Dendritic cell treated with granulocyte-macrophage colony-stimulating factor and Interleukin-4, amounts not matched to agents 40 ng/mL and 50 ng/mL, for 4 days (primary cell): Measurements from ENCODE around the gene CCDC81.
"Not testable (repeated sequence)": the region's sequence is repeated elsewhere in the genome, so short reads cannot be mapped to it uniquely, and the experiment has no call there.

Source experiments
- H3K27ac Mint-ChIP-seq: one replicate; pipeline ENCODE4 v1.8.0; 2022; ENCODE audit warnings: mild to moderate bottlenecking, mixed read lengths
- H3K27me3 Mint-ChIP-seq: one replicate; pipeline ENCODE4 v1.8.0; 2022; ENCODE audit warnings: mild to moderate bottlenecking, mixed read lengths
- H3K36me3 Mint-ChIP-seq: one replicate; pipeline ENCODE4 v1.8.0; 2022; ENCODE audit warnings: low read depth, mixed read lengths
- H3K4me1 Mint-ChIP-seq: one replicate; pipeline ENCODE4 v1.8.0; 2022; ENCODE audit warnings: low read depth, mixed read lengths
- H3K4me3 Mint-ChIP-seq: one replicate; pipeline ENCODE4 v1.8.0; 2022; ENCODE audit warnings: mild to moderate bottlenecking, moderate library complexity, mixed read lengths
- H3K9me3 Mint-ChIP-seq: one replicate; pipeline ENCODE4 v1.8.0; 2022; ENCODE audit warnings: mixed read lengths
- intact Hi-C: fragments of 100-400 bp; cut with micrococcal nuclease; formaldehyde crosslinking; loops from one replicate; pipeline ENCODE4 v1.15.0; 2022

CCDC81 gene

DNA sequence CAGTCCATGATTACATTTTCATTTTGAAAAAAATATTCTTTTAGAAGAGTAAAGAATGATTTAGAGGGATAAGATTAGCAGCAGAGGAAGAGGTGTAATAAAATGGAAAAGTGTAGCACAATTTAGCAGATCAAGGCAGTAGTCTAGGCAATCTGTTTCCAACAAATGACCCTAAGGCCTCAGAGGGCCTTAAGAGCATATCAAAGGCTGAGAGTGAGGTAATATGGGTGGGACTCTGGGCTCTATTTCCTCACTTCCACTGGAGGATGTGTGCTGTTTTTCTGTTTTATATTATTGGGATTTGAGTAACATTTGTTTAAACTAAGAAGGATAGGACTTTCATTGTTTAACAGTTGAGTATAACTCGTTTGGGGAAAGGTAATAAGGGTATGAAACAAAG, 28.8 kb downstream of the CCDC81 start:
- Mint-ChIP-seq H3K36me3 (no peaks in the 10 kb centered on the region), H3K4me3 (no peak overlapping the region), H3K4me1 (no peaks in the 10 kb centered on the region), H3K27ac (no peak overlapping the region), H3K9me3 (no peaks in the 10 kb centered on the region), H3K27me3 (no peaks in the 10 kb centered on the region)
- intact Hi-C loops, result no loop called here

DNA sequence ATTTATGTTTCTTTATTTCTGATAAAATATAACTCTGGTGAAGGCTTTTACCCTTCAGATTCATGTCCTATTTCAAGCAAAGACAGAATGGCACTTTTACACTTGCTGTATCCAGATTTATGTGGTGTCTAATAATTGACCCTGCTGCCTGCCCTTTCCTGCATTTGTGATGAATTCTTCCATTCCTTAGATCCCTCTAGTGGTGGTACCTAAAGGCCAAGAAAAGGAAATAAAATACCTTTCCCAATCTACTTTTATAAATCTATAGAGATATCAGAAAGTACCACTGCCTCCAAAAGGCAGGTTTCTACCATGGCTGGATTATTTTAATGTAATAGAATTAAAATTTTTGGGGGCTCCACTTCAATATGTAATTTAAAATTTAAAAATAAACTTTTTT, 34.2 kb downstream of the CCDC81 start:
- H3K4me3 Mint-ChIP-seq, result no peak overlapping the region
- intact Hi-C loops, result no loop called here

DNA sequence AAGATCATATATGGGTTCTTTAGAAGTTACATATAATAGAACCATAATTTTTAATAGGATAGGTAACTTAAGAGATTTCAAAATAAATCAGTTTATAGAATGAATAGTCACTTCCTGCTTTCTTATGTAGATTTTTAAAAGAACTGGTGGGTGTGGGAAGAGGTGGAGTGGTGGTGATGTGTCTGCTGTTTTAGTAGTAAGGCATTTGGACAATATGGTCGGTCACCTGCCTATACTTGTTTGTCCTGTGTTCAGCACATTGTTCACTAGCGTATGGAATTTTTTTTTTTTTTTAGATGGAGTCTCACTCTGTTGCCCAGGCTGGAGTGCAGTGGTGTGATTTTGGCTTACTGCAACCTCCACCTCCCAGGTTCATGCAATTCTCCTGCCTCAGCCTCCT, 39.3 kb downstream of the CCDC81 start:
- Mint-ChIP-seq H3K27ac (no peak overlapping the region), H3K27me3 (no peaks in the 10 kb centered on the region), H3K4me3 (no peak overlapping the region), H3K36me3 (no peaks in the 10 kb centered on the region), H3K9me3 (no peaks in the 10 kb centered on the region), H3K4me1 (peaks cover 13% of the 10 kb centered on the region)
- intact Hi-C loops, result no loop called here

More for the DNA sequence above, 34.2 kb downstream of the CCDC81 start:
- Mint-ChIP-seq H3K36me3 (no peaks in the 10 kb centered on the region), H3K4me1 (no peaks in the 10 kb centered on the region), H3K9me3 (no peaks in the 10 kb centered on the region), H3K27ac (no peak overlapping the region), H3K27me3 (no peaks in the 10 kb centered on the region)

DNA sequence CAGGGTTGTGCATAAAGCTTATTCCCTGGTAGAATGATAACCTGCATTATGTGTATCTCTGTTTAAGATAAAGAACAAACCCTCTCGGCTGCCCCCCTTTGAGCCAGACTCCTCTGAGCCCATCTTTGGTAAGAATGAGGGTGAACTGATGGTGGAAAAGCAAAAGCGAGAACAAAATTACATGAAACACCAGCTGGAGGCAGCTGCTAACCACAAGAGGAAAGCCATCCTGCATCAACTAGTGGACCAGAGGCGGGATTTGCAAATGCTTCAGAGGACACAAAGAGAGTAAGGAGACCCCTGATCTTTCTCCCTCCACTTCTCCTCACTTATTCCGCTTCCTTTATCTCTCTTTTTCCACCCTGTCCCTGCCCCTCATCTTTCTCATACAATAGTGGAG, 40.3 kb downstream of the CCDC81 start:
- Mint-ChIP-seq H3K9me3 (no peaks in the 10 kb centered on the region), H3K4me3 (no peak overlapping the region), H3K36me3 (no peaks in the 10 kb centered on the region), H3K27me3 (no peaks in the 10 kb centered on the region), H3K27ac (no peak overlapping the region), H3K4me1 (peaks cover 13% of the 10 kb centered on the region)
- intact Hi-C loops, result no loop called here

DNA sequence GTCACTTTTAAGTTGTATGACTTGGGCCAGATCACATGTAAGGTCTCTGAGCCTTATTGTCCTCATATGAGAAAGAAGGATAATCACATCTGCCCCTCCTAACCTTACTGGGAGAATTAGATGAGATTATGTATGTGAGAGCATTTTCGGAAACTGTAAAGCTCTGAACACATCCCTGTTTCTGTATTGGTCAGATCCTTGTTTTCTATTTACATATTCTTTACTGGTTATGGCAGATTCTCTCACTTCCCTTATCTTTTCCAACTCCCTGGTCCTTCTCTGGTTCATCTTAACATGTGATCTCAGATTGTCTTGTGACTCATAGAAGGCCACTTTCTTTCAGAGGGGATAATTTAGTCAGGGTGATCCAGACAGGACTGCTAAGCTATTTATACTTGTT, 41.8 kb downstream of the CCDC81 start:
- no peaks in the 10 kb centered on the region for H3K27me3 Mint-ChIP-seq
- H3K27ac Mint-ChIP-seq, result peak overlapping the region; percentile 49
- no peaks in the 10 kb centered on the region for H3K9me3 Mint-ChIP-seq
- intact Hi-C loops, result no loop called here
- no peak overlapping the region for H3K4me3 Mint-ChIP-seq
- no peaks in the 10 kb centered on the region for H3K36me3 Mint-ChIP-seq
- H3K4me1 Mint-ChIP-seq, result peaks cover 13% of the 10 kb centered on the region

DNA sequence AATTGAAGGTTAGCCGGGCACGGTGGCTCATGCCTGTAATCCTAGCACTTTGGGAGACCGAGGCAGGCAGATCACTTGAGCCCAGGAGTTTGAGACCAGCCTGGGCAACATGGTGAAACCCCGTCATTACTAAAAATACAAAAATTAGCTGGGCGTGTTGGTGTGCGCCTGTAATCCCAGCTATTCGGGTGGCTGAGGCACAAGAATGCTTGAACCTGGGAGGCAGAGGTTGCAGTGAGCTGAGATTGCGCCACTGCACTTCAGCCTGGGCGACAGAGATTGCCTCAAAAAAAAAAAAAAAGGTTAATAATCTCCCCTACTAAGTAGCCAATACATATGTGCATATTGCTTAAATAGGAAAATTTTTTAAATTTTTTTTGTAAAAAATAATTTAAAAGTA, 42.3 kb downstream of the CCDC81 start:
- Mint-ChIP-seq H3K27ac (peak overlapping the region; percentile 49), H3K4me1 (peaks cover 18% of the 10 kb centered on the region)
- H3K4me3 Mint-ChIP-seq, intact Hi-C loops, H3K27me3 Mint-ChIP-seq, H3K36me3 Mint-ChIP-seq, H3K9me3 Mint-ChIP-seq: not testable (repeated sequence)

DNA sequence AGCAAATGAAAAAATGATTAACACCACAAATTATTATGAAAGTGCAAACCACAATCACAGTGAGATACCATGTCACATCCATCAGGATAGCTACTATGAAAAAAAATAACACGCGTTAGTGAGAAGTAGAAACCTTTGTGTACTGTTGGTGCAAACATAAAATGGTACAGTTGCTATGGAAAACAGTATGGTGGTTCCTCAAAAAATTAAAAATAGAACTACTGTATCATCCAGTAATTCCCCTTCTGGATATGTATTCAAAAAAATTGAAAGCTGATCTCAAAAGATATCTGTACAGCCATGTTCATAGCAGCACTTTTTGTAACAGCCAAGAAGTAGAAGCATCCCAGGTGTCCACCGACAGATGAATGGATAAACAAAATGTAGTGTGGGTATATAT, 43.4 kb downstream of the CCDC81 start:
- peak overlapping the region; percentile 26 for H3K27ac Mint-ChIP-seq
- intact Hi-C loops, result no loop called here
- no peaks in the 10 kb centered on the region for H3K27me3 Mint-ChIP-seq
- no peak overlapping the region for H3K4me3 Mint-ChIP-seq
- H3K4me1 Mint-ChIP-seq, result peaks cover 21% of the 10 kb centered on the region
- H3K36me3 Mint-ChIP-seq, result no peaks in the 10 kb centered on the region
- no peaks in the 10 kb centered on the region for H3K9me3 Mint-ChIP-seq

GRCh38 chr11:86418513-86418912, 43.8 kb downstream of the CCDC81 start:
- Mint-ChIP-seq H3K4me3 (no peak overlapping the region), H3K27ac (peak overlapping the region; percentile 26), H3K36me3 (no peaks in the 10 kb centered on the region), H3K4me1 (peaks cover 21% of the 10 kb centered on the region), H3K9me3 (no peaks in the 10 kb centered on the region), H3K27me3 (no peaks in the 10 kb centered on the region)
- intact Hi-C loops, result no loop called here

DNA sequence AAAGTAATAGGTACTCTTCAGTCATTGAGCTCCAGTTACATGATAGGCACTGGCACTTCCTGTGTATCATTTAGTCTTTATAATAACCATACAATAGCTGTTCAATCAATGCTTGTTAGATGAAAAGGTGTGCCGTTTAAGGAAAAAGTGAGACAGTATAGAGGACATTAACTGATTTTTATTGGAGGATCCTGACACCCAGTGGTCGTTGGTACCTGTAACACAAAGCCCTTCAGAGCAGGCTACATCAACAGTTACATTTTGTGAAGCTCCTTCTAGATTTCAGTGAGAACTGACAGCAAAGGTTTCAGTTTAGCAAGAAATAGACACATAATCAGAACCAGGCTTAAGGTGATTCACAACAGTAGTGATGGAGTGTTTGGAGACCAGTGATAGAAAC, 44.2 kb downstream of the CCDC81 start:
- Mint-ChIP-seq H3K4me1 (peaks cover 21% of the 10 kb centered on the region), H3K36me3 (no peaks in the 10 kb centered on the region), H3K9me3 (no peaks in the 10 kb centered on the region), H3K27ac (peak overlapping the region; percentile 26), H3K27me3 (no peaks in the 10 kb centered on the region), H3K4me3 (no peak overlapping the region)
- intact Hi-C loops, result no loop called here

- Mint-ChIP-seq H3K9me3 (peaks cover 9% of the 10 kb centered on the region), H3K27ac (no peak overlapping the region), H3K4me1 (peaks cover 13% of the 10 kb centered on the region), H3K4me3 (no peak overlapping the region), H3K36me3 (no peaks in the 10 kb centered on the region), H3K27me3 (no peaks in the 10 kb centered on the region)
- intact Hi-C loops, result no loop called here
Measured at GRCh38 chr11:86421946-86422345, 47.3 kb downstream of the CCDC81 start.

- peaks cover 9% of the 10 kb centered on the region for H3K9me3 Mint-ChIP-seq
- H3K4me3 Mint-ChIP-seq, result no peak overlapping the region
- H3K36me3 Mint-ChIP-seq, result no peaks in the 10 kb centered on the region
Measured at GRCh38 chr11:86422371-86422770, 47.7 kb downstream of the CCDC81 start.

GRCh38 chr11:86423488-86423887, 48.8 kb downstream of the CCDC81 start:
- H3K36me3 Mint-ChIP-seq, H3K27me3 Mint-ChIP-seq, intact Hi-C loops, H3K27ac Mint-ChIP-seq, H3K4me3 Mint-ChIP-seq: not testable (repeated sequence)
- peaks cover 10% of the 10 kb centered on the region for H3K9me3 Mint-ChIP-seq
- peaks cover 10% of the 10 kb centered on the region for H3K4me1 Mint-ChIP-seq

More at GRCh38 chr11:86422371-86422770, 47.7 kb downstream of the CCDC81 start:
- Mint-ChIP-seq H3K27me3 (no peaks in the 10 kb centered on the region), H3K4me1 (peaks cover 13% of the 10 kb centered on the region), H3K27ac (no peak overlapping the region)
- intact Hi-C loops, result no loop called here

DNA sequence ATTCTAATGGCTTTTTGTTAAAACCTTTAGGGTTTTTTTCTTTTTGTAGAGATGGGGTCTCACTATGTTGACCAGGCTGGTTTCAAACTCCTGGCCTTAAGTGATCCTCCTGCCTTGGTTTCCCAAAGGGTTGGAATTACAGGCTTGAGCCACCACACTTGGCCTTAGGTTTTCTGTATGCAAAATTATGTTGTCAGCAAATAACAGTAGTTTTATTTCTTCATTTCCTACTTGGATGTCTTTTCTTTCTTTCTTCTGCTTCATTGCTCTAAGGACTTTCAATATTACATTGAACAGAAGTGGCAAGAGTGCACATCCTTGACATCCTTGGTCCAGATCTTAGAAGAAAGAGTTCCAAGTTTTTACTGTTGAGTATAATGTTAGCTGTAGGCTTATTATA, 52.8 kb downstream of the CCDC81 start:
- H3K4me1 Mint-ChIP-seq, result no peaks in the 10 kb centered on the region
- H3K27me3 Mint-ChIP-seq, result no peaks in the 10 kb centered on the region
- no peak overlapping the region for H3K4me3 Mint-ChIP-seq
- H3K36me3 Mint-ChIP-seq, result no peaks in the 10 kb centered on the region
- intact Hi-C loops, result no loop called here
- H3K27ac Mint-ChIP-seq, result no peak overlapping the region
- H3K9me3 Mint-ChIP-seq, result peaks cover 38% of the 10 kb centered on the region

DNA sequence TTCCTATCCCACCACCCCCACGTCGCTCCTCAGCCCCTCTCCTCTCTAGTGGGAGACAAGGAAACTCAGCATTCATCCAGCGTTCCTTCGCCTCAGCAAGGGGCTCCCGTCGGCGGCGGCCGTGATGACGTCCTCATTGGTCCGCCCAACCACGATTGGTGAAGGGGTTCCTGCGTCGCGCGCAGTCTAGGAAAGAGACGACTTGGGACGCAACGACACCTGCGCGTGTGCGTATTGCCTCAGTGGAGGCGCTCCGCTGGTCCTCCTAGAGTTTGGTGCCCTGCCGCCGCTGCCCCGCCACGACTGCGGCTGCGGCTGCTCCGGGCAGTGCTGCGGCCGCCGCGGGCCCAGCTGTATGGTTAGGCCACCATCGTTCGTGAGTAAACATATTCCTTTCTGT, 56.6 kb downstream of the CCDC81 start:
- Mint-ChIP-seq H3K4me1 (no peaks in the 10 kb centered on the region), H3K36me3 (no peaks in the 10 kb centered on the region)

DNA sequence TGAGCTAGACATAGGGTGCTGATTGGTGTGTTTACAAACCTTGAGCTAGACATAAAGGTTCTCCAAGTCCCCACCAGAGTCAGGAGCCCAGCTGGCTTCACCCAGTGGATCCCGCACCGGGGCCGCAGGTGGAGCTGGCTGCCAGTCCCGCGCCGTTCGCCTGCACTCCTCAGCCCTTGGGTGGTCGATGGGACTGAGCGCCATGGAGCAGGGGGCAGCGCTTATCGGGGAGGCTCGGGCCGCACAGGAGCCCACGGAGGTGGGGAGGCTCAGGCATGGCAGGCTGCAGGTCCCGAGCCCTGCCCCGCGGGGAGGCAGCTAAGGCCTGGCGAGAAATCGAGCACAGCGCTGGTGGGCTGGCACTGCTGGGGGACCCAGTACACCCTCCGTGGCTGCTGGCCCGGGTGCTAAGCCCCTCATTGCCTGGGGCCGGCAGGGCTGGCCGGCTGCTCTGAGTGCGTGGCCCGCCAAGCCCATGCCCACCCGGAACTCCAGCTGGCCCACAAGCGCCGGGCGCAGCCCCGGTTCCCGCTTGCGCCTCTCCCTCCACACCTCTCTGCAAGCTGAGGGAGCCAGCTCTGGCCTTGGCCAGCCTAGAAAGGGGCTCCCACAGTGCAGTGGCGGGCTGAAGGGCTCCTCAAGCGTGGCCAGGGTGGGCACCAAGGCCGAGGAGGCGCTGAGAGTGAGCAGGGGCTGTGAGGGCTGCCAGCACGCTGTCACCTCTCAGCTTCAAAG, 58.8 kb downstream of the CCDC81 start:
- H3K4me1 Mint-ChIP-seq, H3K27ac Mint-ChIP-seq, H3K27me3 Mint-ChIP-seq, H3K4me3 Mint-ChIP-seq, H3K36me3 Mint-ChIP-seq, intact Hi-C loops: not testable (repeated sequence)
- peaks cover 33% of the 10 kb centered on the region for H3K9me3 Mint-ChIP-seq

More for the DNA sequence above, 56.6 kb downstream of the CCDC81 start:
- no peaks in the 10 kb centered on the region for H3K27me3 Mint-ChIP-seq
- H3K9me3 Mint-ChIP-seq, result peaks cover 37% of the 10 kb centered on the region
- intact Hi-C loops, result no loop called here
- H3K4me3 Mint-ChIP-seq, result no peak overlapping the region
- no peak overlapping the region for H3K27ac Mint-ChIP-seq
